D721Med (cell line): ENCODE results near the gene UBE2Q2.

Experiments
- DNase-seq: peaks from one replicate; pipeline ENCODE4 v3.0.0; 2011; ENCODE audit warnings: low spot score; ENCODE audit not compliant: insufficient read length
- FAIRE-seq: peaks from 2 replicates; lab custom pipeline; 2011; peaks lifted over from hg19 to GRCh38; lab: Jason Lieb, UNC
- TF ChIP-seq, protein P1 (sequence below): IDR thresholded peaks from 2 replicates; pipeline ENCODE4 v1.5.1; 2012; ENCODE audit warnings: mild to moderate bottlenecking, control low read depth; ENCODE audit not compliant: insufficient read depth; ENCODE audit errors: missing control alignments

The UBE2Q2 gene

DNA sequence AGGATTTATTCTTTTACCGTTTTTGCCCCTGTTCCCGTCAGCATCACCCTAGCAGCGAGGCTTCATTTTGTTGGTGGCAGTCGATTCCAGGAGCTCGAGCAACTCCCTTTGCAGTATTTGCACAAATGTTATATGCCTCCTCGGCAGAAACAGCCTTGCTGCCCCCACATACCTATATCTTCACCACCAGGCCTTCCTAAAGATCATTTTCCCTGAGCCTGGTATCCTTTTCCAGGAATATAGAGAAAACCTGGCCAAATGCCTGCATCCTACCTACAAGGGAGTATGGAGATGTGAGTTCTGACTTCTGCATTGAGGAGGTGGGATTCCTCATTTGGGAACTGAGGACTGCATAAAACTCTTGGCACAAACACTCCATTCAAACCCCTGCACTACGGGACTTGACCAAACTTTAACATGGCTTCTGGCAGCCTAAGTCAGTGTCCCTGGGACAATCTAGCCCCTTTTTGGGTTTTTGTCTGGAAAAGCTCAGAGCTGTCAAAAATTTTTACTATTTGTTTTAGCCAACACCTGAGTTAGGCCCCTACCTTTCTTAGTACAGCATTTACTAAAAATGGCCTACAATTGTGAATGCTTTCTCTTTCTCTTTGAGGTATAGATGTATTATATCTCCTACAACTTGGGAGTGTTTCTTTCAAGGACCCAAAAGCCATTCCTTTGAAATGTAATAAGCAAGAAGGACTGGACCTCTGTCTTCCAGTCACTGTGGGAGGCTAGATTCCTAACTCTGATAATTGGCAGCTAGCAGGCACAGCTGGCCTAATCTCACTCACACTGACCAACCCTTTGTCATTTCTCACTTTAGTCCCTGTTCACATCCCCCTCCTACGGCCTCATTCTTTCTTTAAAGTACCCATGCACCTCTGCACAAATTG is 12.1 kb upstream of the UBE2Q2 start:
- TF ChIP-seq, protein P1, sequence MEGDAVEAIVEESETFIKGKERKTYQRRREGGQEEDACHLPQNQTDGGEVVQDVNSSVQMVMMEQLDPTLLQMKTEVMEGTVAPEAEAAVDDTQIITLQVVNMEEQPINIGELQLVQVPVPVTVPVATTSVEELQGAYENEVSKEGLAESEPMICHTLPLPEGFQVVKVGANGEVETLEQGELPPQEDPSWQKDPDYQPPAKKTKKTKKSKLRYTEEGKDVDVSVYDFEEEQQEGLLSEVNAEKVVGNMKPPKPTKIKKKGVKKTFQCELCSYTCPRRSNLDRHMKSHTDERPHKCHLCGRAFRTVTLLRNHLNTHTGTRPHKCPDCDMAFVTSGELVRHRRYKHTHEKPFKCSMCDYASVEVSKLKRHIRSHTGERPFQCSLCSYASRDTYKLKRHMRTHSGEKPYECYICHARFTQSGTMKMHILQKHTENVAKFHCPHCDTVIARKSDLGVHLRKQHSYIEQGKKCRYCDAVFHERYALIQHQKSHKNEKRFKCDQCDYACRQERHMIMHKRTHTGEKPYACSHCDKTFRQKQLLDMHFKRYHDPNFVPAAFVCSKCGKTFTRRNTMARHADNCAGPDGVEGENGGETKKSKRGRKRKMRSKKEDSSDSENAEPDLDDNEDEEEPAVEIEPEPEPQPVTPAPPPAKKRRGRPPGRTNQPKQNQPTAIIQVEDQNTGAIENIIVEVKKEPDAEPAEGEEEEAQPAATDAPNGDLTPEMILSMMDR = no peak
- FAIRE-seq (no peak), DNase-seq (no peak)

- FAIRE-seq (no peak), DNase-seq (no peak)
- TF ChIP-seq, protein P1 = no peak
Observed at GRCh38 chr15:75831806-75832102, 11.5 kb upstream of the UBE2Q2 start.

DNA sequence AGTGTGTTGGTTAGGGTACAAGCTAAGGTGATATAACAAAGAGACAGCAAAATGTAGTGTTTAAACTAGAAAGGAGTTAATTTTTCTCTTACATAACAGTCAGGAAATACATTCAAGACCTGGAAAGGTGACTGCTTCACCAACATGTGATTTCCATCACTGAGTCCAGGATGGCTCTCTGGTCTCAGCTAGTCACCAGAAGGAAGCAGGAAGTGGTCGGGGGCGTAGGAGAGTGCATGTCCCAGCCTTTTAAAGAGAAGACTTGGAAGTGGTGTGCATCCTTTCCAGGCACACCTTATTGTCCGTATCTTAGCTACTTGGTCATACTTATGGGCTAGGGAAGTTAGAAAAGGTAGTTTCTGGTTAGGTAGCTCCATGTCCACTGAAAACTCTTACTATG is 11.1 kb upstream of the UBE2Q2 start:
- DNase-seq = no peak
- no peak for FAIRE-seq
- TF ChIP-seq, protein P1 = no peak

GRCh38 chr15:75834021-75834420 is 9.2 kb upstream of the UBE2Q2 start:
- DNase-seq (no peak), FAIRE-seq (no peak)
- TF ChIP-seq, protein P1 = no peak

DNA sequence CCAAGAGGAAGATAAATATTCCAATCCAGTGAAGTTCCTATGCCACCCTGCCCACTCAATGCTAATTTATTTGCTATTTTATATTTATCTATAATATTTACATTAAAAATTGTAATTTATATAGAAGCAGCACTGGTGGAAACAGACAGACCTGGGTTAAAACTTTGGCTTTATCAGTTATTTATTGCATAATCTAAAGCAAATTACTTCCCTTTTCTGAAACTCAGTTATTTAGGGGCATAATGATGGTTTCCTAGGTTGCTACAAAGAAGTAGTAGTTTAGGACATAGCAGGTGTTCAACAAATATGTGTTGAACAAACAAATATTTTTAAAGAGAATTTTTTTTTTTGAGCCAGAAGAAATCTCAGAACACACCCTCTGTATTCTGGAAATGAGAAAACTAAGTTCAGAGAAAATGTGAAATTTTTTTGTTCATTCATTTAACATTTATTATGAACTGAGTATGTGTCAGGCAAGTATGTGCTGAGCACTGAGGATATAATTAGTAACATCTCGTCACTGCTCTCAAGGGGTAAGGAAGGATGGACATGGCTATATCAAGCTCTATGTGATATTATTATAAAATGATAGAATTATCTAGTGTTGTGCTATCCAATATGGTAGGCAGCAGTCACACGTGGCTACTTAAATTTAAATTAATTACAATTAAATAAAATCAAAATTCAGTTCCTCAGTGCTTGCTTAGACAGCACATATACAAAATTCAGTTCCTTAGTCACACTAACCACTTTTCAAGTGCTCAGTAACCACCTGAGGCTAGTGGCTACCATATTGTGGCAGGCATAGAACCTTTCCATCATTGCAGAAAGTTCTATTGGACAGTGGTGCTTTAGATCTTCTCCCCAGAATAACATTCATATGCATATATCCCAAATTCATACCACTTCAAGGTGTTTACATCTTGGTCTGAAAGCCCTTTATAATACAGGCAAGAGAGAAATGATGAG is 7.0 kb upstream of the UBE2Q2 start:
- FAIRE-seq (no peak), DNase-seq (no peak)
- TF ChIP-seq, protein P1 = no peak

- DNase-seq = no peak
- no peak for FAIRE-seq
- TF ChIP-seq, protein P1 = no peak
Observed at GRCh38 chr15:75836959-75837334, 6.3 kb upstream of the UBE2Q2 start.
